Parathyroid adenoma (tissue), 2 donors: Measurements from ENCODE around the gene PTEN.

Experiments
- H2AFZ ChIP-seq: fragments of 300-600 bp; sonication (generic); one replicate; pipeline ENCODE4 v1.7.0; 2017; ENCODE audit warnings: antibody characterized with exemption, mild to moderate bottlenecking
- H3K27ac ChIP-seq: fragments of 300-600 bp; sonication (generic); one replicate; pipeline ENCODE4 v1.7.0; 2017
- H3K27me3 ChIP-seq: fragments of 300-600 bp; sonication (generic); one replicate; pipeline ENCODE4 v1.7.0; 2017; ENCODE audit warnings: low read length; ENCODE audit not compliant: control insufficient read depth, insufficient read depth
- H3K36me3 ChIP-seq: fragments of 300-600 bp; sonication (generic); one replicate; pipeline ENCODE4 v1.7.0; 2017; ENCODE audit warnings: low read length; ENCODE audit not compliant: control insufficient read depth, insufficient read depth
- H3K4me1 ChIP-seq: fragments of 300-600 bp; sonication (generic); one replicate; pipeline ENCODE4 v1.7.0; 2017; ENCODE audit warnings: control low read depth
- H3K4me2 ChIP-seq: fragments of 300-600 bp; sonication (generic); one replicate; pipeline ENCODE4 v1.7.0; 2017; ENCODE audit warnings: low read length
- H3K4me3 ChIP-seq: fragments of 300-600 bp; sonication (generic); one replicate; pipeline ENCODE4 v1.7.0; 2017; ENCODE audit warnings: low read depth, low read length
- H3K79me2 ChIP-seq: fragments of 300-600 bp; sonication (generic); one replicate; pipeline ENCODE4 v1.7.0; 2017; ENCODE audit warnings: control low read depth
- H3K9ac ChIP-seq: fragments of 300-600 bp; sonication (generic); one replicate; pipeline ENCODE4 v1.7.0; 2017; ENCODE audit warnings: mild to moderate bottlenecking
- H3K9me3 ChIP-seq: fragments of 300-600 bp; sonication (generic); one replicate; pipeline ENCODE4 v1.7.0; 2017; ENCODE audit warnings: low read length; ENCODE audit not compliant: control insufficient read depth
- CTCF ChIP-seq: fragments of 300-600 bp; sonication (generic); IDR thresholded peaks from one replicate; pipeline ENCODE4 v1.7.0; 2017; ENCODE audit warnings: antibody characterized with exemption, mild to moderate bottlenecking
- donor health status: primary hyperparathyroidism.

PTEN gene

GRCh38 chr10:87864496-87865059, 1.2 kb downstream of the PTEN start:
- no peaks in the 10 kb centered on the region for H3K27me3 ChIP-seq
- peak overlapping the region; percentile 97 for H3K27ac ChIP-seq
- H3K9me3 ChIP-seq = no peaks in the 10 kb centered on the region
- no peak for TF ChIP-seq CTCF
- peak overlapping the region; percentile 58 for H3K4me2 ChIP-seq
- H3K4me3 ChIP-seq = peak overlapping the region; percentile 86
- H3K9ac ChIP-seq = no peak overlapping the region
- H3K36me3 ChIP-seq = no peaks in the 10 kb centered on the region
- peaks cover 12% of the 10 kb centered on the region for H3K4me1 ChIP-seq
- peaks cover 11% of the 10 kb centered on the region for H3K79me2 ChIP-seq
- H2AFZ ChIP-seq = peak overlapping the region; percentile 50

GRCh38 chr10:87865241-87865881, 1.9 kb downstream of the PTEN start:
- peaks cover 13% of the 10 kb centered on the region for H3K4me1 ChIP-seq
- peak overlapping the region; percentile 58 for H3K4me2 ChIP-seq
- H3K9ac ChIP-seq = no peak overlapping the region
- peak overlapping the region; percentile 97 for H3K27ac ChIP-seq
- H3K9me3 ChIP-seq = no peaks in the 10 kb centered on the region
- H3K4me3 ChIP-seq = peak overlapping the region; percentile 86
- no peaks in the 10 kb centered on the region for H3K27me3 ChIP-seq
- peaks cover 15% of the 10 kb centered on the region for H3K79me2 ChIP-seq
- no peaks in the 10 kb centered on the region for H3K36me3 ChIP-seq
- no peak for TF ChIP-seq CTCF
- H2AFZ ChIP-seq = no peak overlapping the region

- H3K27me3 ChIP-seq = no peaks in the 10 kb centered on the region
- H3K9ac ChIP-seq = no peak overlapping the region
- peak overlapping the region; percentile 36 for H3K27ac ChIP-seq
- H2AFZ ChIP-seq = no peak overlapping the region
- H3K4me1 ChIP-seq = peaks cover 12% of the 10 kb centered on the region
- no peak for TF ChIP-seq CTCF
- peaks cover 22% of the 10 kb centered on the region for H3K79me2 ChIP-seq
- H3K4me2 ChIP-seq = peak overlapping the region; percentile 58
- no peaks in the 10 kb centered on the region for H3K9me3 ChIP-seq
- peak overlapping the region; percentile 86 for H3K4me3 ChIP-seq
- H3K36me3 ChIP-seq = no peaks in the 10 kb centered on the region
These were observed 3.1 kb downstream of the PTEN start for GRCh38 chr10:87866412-87866974.

DNA sequence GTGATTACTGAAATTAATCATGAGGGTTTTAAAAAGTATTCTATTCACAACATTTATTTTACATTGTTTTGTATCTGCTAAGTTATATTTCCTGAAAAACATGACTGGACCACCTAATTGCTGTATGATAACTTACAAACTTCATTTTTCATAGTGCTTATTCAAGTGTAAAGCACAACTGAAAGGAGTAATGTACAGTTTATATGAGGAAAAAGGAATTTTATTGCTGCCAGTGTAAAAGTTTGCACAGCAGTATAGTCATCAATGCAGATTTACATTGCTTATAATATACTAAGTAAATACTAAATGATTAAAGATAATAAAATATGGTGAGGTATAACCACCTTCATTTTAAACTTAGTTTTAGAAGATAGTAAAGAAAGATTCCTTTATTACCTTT, 4.0 kb downstream of the PTEN start:
- H3K9ac ChIP-seq = no peak overlapping the region
- H2AFZ ChIP-seq = no peak overlapping the region
- H3K36me3 ChIP-seq = no peaks in the 10 kb centered on the region
- no peak overlapping the region for H3K27ac ChIP-seq
- H3K4me3 ChIP-seq = peak overlapping the region; percentile 86
- H3K9me3 ChIP-seq = no peaks in the 10 kb centered on the region
- peak overlapping the region; percentile 58 for H3K4me2 ChIP-seq
- H3K79me2 ChIP-seq = peaks cover 26% of the 10 kb centered on the region
- TF ChIP-seq CTCF = no peak
- peaks cover 10% of the 10 kb centered on the region for H3K4me1 ChIP-seq
- H3K27me3 ChIP-seq = no peaks in the 10 kb centered on the region
